Activated CD8-positive, alpha-beta memory T cell treated with anti-CD3 and anti-CD28 coated beads for 4 hours (primary cell): ENCODE measurements around the gene JPH3.

ENCODE experiments used
- DNase-seq, 2 donors: peaks; one replicate each; pipeline ENCODE4 v3.0.0-alpha.2; 2020; ENCODE audit warnings: low read depth in 2 of 2

The JPH3 gene

DNA sequence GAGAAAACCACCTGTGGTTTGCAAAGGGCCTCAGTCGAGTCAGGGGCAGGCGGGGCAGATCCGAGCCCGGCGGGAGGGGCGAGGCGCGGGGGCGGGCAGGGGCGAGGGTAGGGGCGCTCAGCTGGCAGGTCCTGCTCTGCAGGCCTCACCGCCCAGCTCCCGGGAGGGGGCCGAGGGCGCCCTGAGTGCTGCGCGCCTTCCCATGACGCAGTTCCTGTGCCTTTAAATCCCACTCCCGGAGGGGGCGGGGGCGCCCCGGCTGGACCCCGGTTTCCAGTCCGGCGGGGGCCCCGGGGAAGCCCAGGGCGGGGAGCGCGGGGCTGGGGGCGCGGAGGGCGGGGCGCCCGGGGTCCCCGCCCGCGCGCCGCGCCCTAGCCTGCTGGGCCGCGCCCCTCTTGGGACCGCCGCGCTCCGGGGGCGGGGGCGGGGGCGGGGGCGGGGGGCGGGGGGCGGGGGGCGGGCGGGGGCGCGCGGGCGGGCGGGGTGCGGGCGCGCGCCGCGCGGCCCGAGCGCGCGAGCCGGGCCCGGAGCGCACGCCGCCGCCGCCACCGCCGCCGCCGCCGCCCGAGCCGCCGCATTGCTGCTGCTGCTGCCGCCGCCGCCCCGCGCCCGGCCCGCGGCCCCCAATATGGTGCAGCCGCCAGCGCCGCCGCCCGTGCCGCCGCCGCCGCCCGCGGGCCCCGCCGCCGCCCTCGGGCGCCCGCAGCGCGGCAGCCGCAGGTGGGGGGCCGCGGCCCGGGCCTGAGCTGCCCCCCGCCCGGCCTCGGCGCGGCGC, at the start of gene JPH3:
Gene JPH3 (plus strand): TSS at position 508 of the 775 bp plus-strand sequence. CDS start 639 bp downstream, outside the sequence.
- DNase-seq: no peak

DNA sequence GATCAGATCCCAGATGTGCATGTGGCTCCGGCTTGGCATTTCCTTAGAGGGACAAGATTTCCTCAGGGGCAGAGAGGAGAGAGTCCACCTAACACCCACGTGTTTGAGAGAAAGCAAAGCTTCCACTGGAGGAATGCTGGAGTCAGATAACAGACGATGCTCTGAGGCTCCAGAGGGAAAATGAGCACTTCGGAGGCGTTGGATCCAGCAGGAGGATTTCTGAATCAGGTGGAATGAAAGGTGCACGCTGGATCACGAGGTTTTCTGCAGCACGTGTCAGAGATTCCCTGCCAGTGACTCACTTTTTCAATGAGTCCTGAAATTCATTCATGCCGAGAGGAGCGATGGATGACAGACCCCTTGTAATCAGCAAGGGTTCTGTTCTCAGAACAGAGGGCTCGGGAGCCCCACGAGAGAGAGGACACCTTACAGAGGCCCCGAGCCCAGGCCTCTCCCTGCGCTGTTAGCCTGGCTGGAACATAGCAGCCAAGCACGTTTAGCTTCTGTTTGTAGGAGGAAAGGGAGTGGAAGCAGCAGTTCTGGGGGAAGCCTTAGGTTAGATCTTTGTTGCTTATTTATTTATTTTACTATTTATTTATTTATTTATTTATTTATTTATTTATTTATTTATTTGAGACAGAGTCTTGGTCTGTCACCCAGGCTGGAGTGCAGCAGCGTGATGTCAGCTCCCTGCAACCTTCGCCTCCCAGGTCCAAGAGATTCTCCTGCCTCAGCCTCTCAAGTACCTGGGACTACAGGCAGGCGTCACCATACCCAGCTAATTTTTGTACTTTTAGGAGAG, 49.3 kb upstream of the JPH3 start:
- no peak for DNase-seq

DNA sequence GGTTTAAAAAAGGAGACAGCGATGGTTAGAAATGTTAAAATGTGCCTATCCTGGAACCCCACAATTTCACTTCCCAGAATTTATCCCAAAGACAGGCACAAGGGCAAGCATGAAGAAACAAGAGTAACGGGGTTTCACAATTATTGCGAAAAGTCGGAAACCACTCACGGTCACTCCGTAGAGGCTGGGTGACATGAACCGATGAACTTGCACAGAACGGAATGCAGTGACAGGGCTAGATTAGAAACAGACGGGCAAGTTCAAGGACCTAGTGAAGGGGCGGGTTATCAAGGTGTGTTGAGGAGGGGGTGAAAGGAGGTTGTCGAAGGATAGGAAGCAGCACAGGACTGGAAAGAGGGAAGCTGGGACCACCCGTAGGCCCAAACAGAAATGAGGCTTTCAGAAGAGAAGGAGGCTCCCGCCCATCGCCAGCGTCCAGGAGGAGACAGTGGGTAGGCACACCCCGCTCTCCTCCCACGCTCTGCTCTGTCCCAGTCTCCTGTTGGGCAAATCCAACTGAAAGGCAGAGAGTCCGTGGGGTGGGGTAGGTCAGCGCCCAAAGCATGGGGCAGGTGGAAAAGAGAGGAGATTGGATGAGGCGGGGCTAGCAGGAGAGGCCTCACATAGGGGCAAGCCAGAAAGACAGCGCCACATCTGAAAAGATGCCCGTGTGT, 47.4 kb upstream of the JPH3 start:
- no peak for DNase-seq

DNA sequence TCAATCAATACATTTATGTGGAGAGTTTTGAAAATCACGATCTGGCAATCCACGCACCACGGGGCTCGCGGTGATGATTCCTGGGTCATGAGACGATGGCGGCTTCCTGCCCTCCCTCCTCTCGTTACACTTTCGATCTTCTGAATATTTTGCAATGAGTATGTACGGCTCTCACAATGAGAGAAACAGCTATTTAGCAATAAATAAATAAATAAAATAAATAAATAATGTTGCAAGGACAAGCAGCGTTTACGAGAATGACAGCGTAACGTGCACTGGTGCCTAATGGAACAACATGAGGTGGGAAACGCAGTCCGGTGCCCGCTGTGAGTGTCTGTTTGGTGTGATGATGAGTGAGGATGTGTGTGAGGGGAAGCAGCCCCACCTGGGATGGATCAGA, 46.7 kb upstream of the JPH3 start:
- no peak for DNase-seq

DNA sequence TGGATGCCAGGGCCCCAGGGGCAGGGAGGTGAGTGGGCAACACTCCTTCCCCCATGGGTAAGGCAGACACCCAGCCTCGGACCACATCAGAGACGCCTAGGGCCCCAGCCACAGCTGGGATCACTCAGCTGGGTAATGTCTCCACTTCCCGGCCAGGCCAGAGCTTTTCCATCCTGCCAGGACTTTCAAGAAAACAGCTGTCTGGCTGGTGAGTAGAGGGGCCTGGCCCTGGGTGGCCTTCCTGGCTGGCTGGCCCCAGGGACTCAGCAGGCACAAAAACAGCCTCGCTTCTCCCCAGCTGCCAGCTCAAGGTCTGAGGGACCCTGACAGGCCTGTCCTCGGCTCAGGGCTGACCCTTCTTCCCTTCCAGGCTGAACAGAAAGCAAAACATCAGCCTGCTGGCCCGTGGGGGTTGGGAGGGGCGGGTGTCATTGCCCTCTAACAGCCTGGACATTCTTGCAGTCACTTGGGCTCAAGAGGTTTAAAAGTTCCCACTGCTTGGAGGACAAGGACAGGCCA, 45.3 kb upstream of the JPH3 start:
- DNase-seq: no peak

GRCh38 chr16:87558682-87559081, 43.6 kb upstream of the JPH3 start:
- DNase-seq: no peak

- DNase-seq: no peak
These were observed 42.4 kb upstream of the JPH3 start for GRCh38 chr16:87559945-87560344.

GRCh38 chr16:87560428-87561199, 41.7 kb upstream of the JPH3 start:
- no peak for DNase-seq

GRCh38 chr16:87561200-87562105, 40.9 kb upstream of the JPH3 start:
- no peak for DNase-seq

GRCh38 chr16:87562201-87562600, 40.1 kb upstream of the JPH3 start:
- no peak for DNase-seq

GRCh38 chr16:87563022-87563421, 39.3 kb upstream of the JPH3 start:
- no peak for DNase-seq

DNA sequence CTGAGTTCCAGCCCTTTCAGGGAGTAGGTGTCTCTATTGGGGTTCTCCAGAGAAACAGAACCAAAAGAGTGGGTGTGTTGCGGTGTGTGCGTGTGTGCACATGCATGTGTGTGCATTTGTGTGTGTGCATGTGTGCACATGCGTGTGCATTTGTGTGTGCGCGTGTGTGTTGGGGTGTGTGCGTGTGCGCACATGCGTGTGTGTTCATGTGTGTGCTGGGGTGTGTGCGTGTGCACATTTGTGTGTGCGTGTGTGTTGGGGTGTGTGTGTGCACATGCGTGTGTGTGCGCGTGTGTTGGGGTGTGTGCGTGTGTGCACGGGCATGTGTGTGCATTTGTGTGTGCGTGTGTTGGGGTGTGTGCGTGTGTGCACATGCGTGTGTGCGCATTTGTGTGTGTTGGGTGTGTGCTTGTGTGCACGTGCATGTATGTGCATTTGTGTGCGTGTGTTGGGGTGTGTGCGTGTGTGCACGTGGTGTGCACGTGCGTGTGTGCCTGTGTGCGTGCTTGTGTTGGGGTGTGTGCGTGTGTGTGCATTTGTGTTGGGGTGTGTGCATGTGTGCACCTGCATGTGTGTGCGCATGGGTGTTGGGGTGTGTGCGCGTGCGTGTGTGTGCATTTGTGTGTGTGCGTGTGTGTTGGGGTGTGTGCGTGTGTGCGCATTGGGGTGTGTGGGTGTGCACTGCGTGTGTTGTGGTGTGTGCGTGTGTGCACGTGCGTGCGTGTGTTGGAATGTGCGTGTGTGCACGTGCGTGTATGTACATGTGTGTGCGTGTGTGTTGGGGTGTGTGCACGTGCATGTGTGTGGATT, 38.4 kb upstream of the JPH3 start:
- no peak for DNase-seq

DNA sequence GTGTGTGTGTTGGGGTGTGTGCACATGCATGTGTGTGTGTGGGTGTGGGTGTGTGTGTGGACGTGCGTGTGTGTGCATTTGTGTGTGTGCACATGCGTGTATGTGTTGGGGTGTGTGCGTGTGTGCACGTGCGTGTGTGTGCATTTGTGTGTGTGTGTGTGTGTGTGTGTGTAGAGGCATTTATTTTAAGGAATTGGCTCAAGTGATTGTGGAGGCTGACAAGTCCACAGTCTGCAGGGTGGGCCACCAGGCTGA, 37.9 kb upstream of the JPH3 start:
- DNase-seq: no peak

DNA sequence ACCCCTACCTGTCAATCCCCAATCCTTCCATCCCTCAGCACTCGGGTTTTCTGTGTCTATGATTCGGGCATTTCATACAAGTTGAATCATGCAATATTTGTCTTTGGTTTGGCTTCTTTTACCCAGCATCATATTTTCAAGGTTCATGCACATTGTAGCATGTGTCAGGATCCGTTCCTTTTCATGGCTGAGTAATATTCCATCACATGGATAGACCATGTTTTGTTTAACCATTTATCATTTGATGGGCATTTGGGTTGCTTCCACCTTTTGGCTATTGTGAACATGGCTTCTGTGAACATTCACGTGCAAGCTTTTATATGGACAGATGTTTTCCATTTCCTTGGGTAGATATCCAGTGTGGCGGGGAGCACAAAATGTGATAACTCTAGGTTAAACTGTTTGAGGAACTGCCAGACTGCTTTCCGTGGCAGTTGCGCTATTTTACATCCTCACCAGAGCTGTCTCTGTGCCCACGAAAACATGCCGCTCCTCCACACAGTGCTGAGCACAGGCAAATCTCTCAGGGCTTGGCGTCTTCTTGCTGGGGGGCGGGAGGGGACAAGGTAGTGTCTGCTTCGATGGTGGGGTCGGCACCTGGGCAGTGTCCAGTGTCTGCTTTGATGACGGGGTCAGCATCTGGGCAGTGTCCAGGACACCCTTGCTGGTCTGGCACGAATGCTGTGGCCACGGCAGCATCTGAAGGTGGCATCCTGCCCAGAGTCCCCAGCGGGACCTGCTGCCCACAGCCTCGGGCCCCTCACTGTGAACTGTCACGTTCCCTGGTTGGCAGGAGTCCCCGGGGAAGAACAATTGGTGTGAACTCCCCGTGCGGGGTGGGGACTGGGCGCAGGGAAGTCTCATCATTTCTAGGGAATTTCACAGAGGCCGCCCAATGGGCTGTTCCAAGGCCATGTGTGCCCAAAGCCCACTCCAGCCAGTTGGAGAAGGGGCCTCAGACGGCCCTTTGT, 32.4 kb upstream of the JPH3 start:
- DNase-seq: no peak

- DNase-seq: no peak
These were observed 31.8 kb upstream of the JPH3 start for GRCh38 chr16:87570572-87570937.

GRCh38 chr16:87570938-87571867, 31.1 kb upstream of the JPH3 start:
- no peak for DNase-seq

- DNase-seq: no peak
These were observed 30.5 kb upstream of the JPH3 start for GRCh38 chr16:87571868-87572244.

DNA sequence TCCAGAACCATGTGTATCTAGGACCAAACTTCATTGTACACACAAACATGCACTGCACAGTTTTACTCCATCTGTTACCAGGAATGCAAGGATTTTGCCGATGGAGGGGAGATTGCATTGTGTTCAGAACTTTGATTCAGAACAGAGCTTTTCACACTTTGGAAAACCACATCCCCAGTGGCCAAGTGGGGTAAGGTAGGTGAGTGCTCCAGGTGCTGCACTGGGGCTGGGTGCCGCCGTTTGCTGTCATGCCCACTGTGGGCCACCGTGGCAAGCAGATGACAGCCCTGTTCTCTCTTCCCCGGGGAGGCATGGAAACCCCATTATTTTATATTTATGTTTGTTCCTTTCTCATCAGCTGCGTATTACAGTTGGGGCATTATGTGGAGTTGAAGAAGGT, 29.3 kb upstream of the JPH3 start:
- no peak for DNase-seq
